Mesodermal cell (in vitro differentiated cells): ENCODE measurements around the gene MAPK8IP3.

Source experiments
- H3K27ac ChIP-seq: 2 replicates; pipeline ENCODE4 v1.7.0; 2013; ENCODE audit warnings: mild to moderate bottlenecking, low read depth, low read length, moderate library complexity; ENCODE audit not compliant: severe bottlenecking
- H3K36me3 ChIP-seq: 2 replicates; pipeline ENCODE4 v1.7.1; 2013; ENCODE audit warnings: mild to moderate bottlenecking, low read length, moderate library complexity; ENCODE audit not compliant: control insufficient read depth, insufficient read depth
- H3K4me1 ChIP-seq: one replicate; pipeline ENCODE4 v1.7.1; 2013; ENCODE audit warnings: mild to moderate bottlenecking, low read length; ENCODE audit not compliant: insufficient read depth, control insufficient read depth, poor library complexity, severe bottlenecking
- H3K4me3 ChIP-seq: 2 replicates; pipeline ENCODE4 v1.7.0; 2013; ENCODE audit warnings: low read length, control low read depth, mild to moderate bottlenecking; ENCODE audit not compliant: insufficient read depth, poor library complexity, severe bottlenecking; ENCODE audit errors: extremely low read depth
- H3K9me3 ChIP-seq: 2 replicates; pipeline ENCODE4 v1.7.1; 2013; ENCODE audit warnings: mild to moderate bottlenecking, low read length, moderate library complexity; ENCODE audit not compliant: control insufficient read depth
- WGBS, 2 experiments: methylation state at CpG; one replicate each; pipeline ENCODE4 v1.1.5; 2013; ENCODE audit warnings: missing lambda C conversion rate in 2 of 2; ENCODE audit not compliant: insufficient coverage in 2 of 2; 5-methylcytosine and 5-hydroxymethylcytosine counted together

MAPK8IP3 gene

GRCh38 chr16:1816396-1817275, 110.6 kb downstream of the MAPK8IP3 start:
- 96% methylated on average over 30 to 39 of the region's 40 CpGs for WGBS, 2 experiments
- H3K4me1 ChIP-seq, result no peaks in the 10 kb centered on the region
- H3K4me3 ChIP-seq, result no peak overlapping the region
- no peaks in the 10 kb centered on the region for H3K9me3 ChIP-seq
- peaks cover 34% of the 10 kb centered on the region for H3K36me3 ChIP-seq
- no peak overlapping the region for H3K27ac ChIP-seq

DNA sequence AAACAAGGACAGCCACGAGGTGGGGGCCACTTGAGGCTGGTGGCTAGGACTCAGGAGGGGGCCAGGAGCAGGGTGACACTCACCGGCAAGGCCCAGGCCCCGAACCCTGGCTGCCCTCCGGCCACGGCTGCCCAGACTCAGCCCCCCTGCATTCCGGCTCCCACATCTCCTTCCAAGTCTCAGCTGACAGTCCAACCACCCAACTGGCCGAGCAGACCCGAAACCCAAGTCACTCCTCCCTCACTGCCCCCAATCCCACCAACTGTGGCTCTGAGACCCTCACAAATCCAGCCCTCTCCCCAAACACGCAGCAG, 111.2 kb downstream of the MAPK8IP3 start:
- H3K4me3 ChIP-seq, result no peak overlapping the region
- 87 to 99% methylated on average over 4 to 8 of the region's 9 CpGs for WGBS, 2 experiments
- H3K4me1 ChIP-seq, result no peaks in the 10 kb centered on the region
- H3K27ac ChIP-seq, result no peak overlapping the region
- H3K36me3 ChIP-seq, result peaks cover 37% of the 10 kb centered on the region
- H3K9me3 ChIP-seq, result no peaks in the 10 kb centered on the region

DNA sequence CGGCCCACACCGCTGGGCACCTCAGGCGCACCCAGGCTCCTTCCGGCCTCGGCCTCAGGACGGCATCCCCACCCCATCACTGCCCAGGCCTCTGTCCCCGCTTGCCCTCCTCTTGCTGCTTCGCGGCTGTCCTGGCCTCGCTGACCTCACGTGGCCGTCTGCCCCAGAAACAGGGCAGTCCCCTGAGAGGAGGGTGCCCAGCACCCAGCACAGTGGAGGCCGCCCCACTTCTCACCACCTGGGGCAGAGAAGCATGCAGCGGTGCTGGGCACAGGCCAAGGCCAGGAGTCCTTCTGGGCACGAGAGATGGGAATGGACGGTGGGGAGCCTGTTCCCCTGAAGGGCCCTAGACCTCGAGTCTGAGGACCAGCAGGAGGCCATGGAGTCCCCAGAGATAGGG, 111.7 kb downstream of the MAPK8IP3 start:
- WGBS, 2 experiments, result 90 to 97% methylated on average over 15 to 17 of the region's 17 CpGs
- H3K4me3 ChIP-seq, result no peak overlapping the region

GRCh38 chr16:1818204-1818872, 112.3 kb downstream of the MAPK8IP3 start:
- Histone ChIP-seq H3K4me1 (no peaks in the 10 kb centered on the region), H3K9me3 (no peaks in the 10 kb centered on the region), H3K4me3 (no peak overlapping the region), H3K36me3 (peaks cover 44% of the 10 kb centered on the region), H3K27ac (no peak overlapping the region)
- 95% methylated on average over 21 to 27 of the region's 27 CpGs for WGBS, 2 experiments

More for the DNA sequence above, 111.7 kb downstream of the MAPK8IP3 start:
- H3K4me1 ChIP-seq, result no peaks in the 10 kb centered on the region
- no peak overlapping the region for H3K27ac ChIP-seq
- peaks cover 41% of the 10 kb centered on the region for H3K36me3 ChIP-seq
- no peaks in the 10 kb centered on the region for H3K9me3 ChIP-seq

- Histone ChIP-seq H3K9me3 (no peaks in the 10 kb centered on the region), H3K27ac (no peak overlapping the region), H3K36me3 (peaks cover 39% of the 10 kb centered on the region), H3K4me1 (no peaks in the 10 kb centered on the region), H3K4me3 (no peak overlapping the region)
- 97% methylated on average over 28 to 34 of the region's 35 CpGs for WGBS, 2 experiments
These were observed 113.0 kb downstream of the MAPK8IP3 start for GRCh38 chr16:1818873-1819525.

GRCh38 chr16:1819611-1820010, 113.6 kb downstream of the MAPK8IP3 start:
- Histone ChIP-seq H3K9me3 (no peaks in the 10 kb centered on the region), H3K27ac (no peak overlapping the region), H3K36me3 (peaks cover 35% of the 10 kb centered on the region), H3K4me3 (no peak overlapping the region), H3K4me1 (no peaks in the 10 kb centered on the region)
- WGBS, 2 experiments, result 89 to 95% methylated on average over 10 to 11 of the region's 15 CpGs
